Activated gamma-delta T cell treated with Interleukin-2 at 50 U/mL for 16 hours (primary cell): Measurements from ENCODE around the gene COLGALT1.
"Not testable (repeated sequence)": the region's sequence is repeated elsewhere in the genome, so short reads cannot be mapped to it uniquely, and the experiment has no call there.

ENCODE experiments used
- DNase-seq: peaks from one replicate; pipeline ENCODE4 v3.0.0-alpha.2; 2020

The COLGALT1 gene

DNA sequence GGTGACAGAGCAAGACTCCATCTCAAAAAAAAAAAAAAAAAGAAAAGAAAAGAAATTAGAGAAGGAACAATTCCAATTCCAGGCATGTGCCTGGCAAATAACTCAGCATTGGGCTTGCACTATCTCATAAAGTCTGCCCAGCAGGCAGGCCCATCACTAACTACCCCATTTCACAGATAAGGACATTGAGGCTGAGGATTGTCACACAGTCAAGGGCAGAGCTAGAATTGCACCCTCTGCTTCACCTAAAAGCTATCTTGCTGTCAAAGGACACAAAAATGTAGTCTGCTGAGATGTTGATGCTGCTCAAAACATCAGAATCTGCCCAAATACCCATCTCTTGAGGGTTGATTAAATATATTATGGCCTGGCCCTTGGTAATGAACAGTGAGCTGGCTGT, 20.7 kb upstream of the COLGALT1 start:
- no peak for DNase-seq

DNA sequence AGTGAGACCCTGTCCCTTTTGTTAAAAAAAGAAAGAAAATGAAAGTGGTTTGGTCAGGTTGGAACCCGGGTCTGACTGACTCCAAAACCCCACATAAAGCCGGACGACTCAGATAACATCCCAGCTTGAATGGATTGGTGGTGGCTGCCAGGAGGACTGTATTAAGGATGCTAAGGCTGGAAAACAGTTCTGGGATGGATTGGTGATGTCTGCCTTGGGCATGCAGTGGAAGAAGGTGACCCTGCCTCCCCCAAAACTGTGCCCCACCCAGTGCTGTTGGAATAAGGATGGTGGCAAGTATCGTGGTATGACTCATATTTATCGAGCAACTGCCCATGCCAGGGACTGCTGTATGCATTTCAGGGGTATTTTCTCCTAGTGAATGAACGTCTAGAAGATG, 18.5 kb upstream of the COLGALT1 start:
- no peak for DNase-seq

DNA sequence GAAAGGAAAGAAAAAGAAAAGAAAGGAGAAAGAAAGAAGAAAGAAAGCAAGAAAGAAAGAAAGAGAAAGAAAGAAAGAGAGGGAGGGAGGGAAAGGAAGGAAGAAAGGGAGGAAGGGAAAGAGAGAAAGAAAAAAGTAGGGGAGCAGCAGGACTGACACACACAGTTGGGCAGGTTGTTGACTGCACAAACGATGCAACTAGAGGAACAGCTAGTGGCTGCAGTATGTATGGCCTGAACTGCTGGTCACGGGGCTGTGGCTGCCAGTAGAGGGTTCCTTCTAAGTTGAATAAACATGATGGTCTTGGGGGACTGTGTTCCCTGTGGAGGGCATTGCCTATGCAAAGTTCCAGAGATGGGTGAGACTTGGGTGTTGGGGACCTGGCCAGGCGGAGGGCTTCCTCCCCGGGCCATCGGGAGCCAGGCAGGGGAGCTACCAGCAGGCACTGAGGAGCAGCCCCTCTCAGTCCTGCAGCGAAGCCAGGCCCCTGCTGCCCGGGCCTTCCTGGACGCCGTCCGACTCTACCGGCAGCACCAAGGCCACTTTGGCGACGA, 16.7 kb upstream of the COLGALT1 start:
- DNase-seq: no peak

DNA sequence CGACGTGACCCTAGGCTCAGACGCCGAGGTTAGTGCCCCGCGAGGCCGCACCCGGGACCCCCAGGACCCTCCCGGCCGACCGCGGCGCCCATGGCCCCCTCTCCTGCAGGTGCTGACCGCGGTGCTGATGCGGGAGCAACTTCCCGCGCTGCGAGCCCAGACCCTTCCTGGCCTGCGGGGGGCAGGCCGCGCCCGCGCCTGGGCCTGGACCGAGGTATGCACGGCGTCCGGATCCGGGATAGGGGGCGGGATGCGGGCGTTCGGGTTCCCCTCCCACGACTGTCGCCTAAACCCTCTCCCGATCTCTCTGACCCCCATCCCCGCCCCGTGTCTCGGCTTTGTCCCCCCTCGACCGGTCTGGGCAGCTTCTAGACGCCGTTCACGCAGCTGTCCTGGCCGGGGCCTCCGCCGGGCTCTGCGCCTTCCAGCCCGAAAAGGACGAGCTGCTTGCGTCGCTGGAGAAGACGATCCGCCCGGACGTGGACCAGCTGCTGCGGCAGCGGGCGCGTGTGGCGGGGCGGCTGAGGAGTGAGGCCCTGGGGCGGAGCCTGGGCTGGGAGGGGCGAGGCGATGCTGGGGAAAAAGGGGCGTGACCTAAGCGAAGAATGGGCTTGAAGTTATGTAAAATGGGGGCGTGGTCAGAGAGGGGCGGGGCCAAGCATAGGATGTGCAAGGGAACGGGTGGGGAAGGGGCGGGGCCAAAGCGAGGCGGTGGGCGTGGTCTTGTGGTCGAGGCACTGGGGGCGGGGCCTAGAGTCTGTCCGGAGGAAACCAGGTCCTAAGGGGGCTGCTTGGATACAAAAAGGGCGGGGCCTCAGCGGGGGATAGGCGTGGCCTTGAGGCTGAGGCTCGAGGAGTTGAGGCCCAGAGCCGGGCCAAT, 16.0 kb upstream of the COLGALT1 start:
- peak; percentile 95 for DNase-seq

DNA sequence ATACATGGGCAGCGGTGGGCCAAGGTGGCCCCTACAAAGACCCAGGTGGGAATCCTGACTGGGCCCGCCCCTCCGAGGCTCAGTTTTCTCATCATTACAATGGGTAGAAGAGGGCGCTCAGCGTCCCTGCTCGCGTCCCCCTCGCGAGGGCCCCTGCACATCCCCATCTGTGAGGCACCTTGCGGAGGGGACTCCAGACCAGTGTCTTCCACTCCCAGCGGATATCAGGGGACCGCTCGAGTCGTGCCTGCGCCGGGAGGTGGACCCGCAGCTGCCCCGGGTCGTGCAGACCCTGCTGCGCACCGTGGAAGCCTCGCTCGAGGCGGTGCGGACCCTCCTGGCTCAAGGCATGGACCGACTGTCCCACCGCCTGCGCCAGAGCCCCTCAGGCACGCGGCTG, 15.3 kb upstream of the COLGALT1 start:
- no peak for DNase-seq

DNA sequence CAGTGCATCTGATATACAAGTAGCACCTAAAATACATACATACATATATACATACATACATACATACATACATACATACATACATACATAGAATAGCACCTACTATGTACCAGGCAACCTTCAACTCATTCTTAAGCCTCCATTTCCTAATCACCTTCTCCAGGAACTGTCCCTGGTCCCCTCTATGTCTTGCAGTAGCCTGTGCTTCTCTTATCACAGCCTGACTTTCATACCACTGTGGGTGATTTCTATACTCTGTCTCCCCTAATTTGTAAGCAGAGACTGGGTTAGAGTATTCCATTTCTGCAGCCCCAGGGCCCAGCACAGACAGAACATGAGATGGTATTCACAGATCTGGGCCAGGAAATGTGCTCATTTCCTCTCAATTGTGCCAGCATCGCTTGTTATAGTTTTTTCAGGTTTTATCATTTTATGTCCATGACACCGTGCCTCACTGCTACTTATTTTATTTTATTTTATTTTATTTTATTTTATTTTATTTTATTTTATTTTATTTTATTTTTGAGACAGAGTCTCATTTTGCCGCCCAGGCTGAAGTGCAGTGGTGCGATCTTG, 14.2 kb upstream of the COLGALT1 start:
- DNase-seq: no peak

DNA sequence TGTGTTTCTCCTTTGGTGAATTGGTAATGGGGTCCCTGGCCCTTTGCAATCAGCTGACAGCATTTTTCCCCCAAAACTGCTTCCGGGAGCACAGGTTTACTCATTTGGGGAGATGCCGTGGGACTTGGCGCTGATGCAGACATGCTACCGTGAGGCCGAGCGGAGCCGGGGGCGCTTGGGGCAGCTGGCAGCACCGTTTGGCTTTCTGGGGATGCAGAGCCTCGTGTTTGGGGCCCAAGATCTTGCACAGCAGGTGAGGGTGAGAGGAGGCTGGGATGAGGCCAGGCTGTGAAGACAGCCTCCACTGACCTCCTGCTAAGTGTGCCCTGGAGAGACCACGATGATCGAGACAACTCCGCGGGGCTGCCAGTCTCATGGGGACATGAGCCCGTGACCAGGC, 13.4 kb upstream of the COLGALT1 start:
- no peak for DNase-seq

DNA sequence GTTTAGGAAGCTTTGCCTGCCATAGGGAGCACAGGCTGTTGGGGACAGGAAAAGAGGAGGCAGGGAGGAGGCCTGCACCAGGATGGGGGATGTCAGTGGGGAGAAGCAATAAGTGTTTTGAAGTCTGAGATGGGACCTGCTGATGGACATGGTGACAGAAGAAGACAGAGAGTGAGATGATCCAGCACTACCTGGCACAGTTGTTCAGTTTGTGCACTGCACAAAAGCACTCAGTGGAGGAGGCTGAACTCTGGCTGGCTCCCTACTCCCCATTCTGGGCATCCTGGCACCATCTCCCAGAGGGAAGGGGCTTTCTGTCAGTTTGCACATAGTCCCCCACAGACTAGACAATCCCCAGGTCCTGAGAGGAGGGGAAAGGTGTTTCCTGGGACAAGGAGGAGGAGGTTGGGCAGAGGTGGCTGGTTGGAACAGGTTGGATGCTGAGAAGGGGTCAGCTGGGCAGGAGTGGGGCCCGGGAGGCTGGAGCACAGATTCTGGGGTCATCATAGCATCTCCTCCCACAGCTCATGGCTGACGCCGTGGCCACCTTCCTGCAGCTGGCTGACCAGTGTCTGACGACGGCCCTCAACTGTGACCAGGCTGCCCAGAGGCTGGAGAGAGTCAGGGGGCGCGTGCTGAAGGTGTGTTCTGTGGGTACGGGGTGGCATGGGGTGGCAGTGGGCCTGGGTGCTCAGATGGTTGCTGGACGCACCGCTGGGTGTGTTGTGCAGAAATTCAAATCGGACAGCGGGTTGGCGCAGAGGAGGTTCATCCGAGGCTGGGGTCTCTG, 12.5 kb upstream of the COLGALT1 start:
- DNase-seq: no peak

DNA sequence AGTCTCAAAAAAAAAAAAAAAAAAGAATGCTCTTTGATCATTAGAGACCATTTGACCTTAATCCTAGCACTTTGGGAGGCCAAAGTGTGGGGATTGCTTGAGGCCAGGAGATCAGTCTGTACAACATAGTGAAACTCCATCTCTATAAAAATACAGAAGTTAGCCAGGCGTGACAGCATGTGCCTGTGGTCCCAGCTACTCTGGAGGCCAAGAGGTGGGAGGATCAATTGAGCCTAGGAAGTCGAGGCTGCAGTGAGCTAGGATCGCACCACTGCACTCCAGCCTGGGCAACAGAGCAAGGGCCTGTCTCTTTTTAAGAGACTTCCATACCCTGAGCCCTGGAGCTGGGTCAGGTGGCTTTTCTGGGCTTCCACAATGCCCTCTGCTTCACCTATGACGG, 11.5 kb upstream of the COLGALT1 start:
- DNase-seq: no peak

DNA sequence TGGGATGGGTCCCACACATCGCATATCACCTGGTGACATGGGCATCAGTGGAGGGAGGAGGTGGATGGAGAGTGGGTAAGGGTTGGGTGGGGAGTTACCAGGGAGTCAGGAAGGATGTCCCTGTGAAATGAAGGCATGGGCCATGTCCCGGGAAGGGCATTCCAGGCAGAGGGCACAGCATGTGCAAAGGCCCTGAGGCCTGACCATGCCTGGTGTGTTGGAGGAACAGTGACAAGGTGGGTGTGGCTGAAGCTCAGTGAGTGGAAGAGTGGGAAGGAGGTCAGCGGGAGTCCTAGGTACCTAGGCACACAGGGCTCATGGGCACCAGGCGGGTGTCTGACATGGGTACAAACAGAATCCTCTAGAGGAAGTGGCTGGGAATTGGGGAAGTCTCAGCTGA, 11.0 kb upstream of the COLGALT1 start:
- DNase-seq: no peak

DNA sequence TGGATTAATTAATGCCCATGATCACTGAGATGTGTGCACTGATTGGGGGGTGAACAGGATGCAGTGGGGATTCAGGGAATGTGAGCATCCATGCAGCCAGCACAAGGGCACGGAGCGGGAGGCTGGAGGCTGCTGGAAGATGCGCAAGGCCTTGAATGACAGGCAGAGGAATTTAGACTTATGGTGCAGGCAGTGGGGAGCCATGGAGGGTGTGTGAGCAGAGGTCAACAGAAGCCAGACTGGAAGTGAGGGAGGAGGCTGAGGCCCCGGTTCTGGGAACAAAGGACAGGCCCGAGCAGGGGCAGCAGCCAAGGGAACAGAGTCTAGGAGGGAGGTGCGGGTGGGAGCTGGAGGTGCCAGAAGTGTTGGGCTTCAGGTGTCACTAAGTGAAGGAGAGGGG, 7.3 kb upstream of the COLGALT1 start:
- no peak for DNase-seq

DNA sequence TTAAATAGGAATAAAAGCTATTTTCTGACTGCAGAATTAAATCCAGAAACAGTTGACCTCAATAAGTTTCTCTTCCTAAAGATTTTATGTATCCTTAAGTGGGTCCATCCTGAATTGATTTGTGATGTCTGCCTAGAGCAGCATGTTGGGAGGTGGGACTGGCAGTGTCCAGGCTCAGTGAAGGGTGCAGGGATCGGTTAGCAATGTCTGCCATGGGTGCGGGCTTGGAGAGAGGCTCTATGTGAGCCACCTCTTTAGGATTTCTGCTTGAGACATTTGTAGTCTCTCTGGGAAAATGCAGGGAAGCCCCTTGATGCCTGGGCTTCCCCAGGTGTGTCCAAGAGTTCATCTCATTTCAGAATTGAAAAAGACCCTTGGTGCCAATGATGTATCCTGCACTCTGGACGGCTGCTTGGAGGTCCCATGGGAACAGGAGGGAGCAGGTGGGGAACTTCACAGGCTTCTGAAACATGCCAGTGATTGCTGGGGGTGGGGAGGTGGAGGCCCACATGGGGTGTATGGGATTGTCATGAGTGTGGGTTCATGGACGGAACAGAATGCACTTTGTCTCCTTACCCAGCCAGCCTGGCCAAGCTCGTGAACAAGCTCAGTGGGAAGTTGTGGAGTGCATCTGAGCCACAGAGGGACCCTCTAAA, 6.2 kb upstream of the COLGALT1 start:
- DNase-seq: no peak

DNA sequence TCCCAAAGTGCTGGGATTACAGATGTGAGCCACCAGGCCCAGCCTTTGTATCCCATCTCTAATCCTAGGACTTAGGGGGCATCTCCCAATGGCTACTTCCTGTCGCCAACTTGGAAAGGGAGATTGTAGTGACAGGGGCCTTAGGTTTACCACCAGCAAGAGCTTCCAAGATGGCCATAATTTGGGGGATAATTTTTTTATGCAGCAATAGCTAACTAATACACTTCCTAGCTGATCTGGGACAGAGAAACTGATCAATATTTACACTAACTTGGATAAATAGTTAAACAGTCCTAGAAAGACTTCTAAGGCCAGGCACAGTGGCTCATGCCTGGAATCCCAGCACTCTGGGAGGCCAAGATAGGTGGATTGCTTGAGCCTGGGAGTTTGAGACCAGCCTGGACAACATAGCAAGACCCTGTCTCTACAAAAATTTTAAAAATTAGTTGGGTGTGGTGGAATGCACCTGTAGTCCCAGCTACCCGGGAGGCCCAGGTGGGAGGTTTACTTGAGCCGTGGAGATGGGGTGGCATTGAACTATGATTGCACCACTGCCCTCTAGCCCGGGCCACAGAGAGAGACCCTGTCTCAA, 5.3 kb upstream of the COLGALT1 start:
- no peak for DNase-seq

DNA sequence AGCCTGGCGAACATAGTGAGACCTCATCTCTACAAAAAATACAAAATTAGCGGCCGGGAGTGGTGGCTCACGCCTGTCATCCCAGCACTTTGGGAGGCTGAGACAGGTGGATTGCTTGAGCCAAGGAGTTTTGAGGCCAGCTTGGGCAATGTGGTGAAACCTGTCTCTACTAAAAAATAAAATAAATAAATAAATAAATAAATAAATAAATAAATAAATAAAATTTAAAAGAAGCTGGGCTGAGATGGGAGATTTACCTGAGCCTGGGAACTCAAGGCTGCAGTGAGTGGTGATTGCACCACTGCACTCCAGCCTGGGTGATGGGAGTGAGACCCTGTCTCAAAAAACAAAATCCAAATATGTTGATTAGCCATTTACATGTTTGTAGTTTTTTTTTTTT, 2.7 kb upstream of the COLGALT1 start:
- not testable (repeated sequence) for DNase-seq

DNA sequence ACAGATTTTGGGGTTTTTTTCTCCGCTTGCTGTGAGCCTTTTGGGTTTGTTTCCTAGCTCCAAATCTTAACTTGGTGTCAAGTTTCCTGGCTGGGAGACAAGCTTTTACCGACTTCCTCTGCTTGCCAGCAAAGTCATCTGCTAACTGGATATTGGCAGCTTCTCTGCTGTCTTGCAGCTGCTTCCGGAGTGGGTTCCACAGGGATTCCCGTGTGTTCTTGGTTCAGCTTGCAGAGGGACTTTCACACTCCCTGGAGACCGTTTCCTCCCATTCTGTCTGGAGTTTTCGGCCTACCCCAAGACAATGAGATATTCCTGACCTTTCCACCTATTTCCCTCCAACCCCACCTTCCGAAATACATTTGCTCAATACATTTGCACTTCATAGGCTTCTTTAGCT, 2.2 kb upstream of the COLGALT1 start:
- DNase-seq: no peak

DNA sequence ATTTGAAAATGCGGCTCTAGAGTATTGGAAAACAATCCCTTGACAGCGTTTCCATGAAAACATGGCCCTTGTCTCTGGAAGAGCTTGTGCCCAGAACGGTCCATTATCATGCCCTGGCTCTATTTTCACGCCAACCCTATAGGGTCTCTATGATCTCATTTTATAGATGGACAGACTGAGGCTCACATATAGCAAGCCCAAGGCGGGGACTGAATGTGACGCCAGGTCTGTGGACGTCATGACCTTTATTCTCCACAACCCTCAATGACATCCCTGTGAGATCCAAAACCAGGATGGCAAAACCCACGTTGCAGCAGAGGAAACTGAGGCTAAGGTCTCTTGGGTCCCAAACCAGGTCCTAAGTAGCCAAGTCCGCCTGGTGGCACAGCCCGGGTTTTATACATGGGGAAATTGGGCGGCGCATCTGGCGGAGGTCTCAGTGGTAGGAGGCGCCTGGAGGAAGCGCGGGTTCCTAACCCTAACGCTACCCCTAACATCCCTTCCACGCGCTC, 425 bp upstream of the COLGALT1 start:
- no peak for DNase-seq

DNA sequence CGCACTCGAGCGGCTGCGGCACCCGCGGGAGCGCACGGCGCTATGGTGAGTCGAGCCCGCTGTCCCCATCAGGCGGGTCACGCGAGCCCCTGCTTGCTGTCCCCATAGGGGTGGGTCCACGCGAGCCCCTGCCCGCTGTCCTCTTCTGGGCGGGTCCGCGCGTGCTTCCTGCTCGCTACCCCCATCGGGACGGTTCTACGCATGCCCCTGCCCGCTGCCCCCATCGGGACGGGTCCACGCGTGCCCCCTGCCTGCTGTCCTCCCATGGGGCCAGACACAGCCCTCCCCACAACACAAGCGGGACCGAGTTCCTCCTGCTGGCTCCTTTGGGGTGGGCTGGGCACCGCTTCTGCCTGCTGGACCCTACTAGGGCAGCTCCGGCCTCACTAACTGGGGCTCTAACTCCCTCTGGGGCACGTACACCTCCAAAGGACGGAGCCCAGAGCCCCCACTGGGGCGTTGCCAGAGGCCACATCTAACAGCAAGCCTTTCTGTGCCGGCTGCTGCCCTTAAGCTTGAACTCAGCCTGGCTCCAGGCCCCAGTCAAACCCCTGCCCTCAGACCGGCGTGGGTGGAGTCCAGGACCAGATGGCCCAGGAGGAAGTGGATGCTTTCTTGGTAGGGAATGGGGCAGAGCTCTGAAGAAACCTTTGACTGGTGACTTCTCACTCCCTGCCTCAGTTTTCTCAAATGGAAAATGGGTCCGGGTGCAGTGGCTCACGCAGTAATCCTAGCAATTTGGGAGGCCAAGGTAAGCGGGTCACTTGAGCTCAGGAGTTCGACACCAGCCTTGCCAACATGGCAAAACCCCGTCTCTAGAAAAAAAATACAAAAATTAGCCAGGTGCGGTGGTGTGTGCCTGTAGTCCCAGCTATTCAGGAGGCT, 722 bp downstream of the COLGALT1 start:
- peak; percentile 31 for DNase-seq

DNA sequence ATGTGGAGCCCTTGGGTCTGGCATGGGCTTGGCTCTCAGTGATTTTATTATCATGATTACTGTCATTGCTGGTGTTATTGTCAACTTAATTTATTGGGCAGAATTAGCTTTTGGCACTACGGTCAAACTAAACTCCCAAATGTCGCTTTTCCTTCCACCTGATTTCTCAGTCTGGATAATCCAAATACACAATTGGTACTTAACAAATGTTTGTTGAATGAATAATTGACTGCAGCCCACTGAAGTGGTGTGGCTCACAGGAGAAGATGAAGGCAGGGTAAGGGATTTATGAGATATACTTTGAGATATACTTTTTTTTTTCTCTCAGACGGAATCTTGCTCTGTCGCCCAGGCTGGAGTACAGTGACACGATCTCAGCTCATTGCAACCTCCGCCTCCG, 1.5 kb downstream of the COLGALT1 start:
- no peak for DNase-seq

DNA sequence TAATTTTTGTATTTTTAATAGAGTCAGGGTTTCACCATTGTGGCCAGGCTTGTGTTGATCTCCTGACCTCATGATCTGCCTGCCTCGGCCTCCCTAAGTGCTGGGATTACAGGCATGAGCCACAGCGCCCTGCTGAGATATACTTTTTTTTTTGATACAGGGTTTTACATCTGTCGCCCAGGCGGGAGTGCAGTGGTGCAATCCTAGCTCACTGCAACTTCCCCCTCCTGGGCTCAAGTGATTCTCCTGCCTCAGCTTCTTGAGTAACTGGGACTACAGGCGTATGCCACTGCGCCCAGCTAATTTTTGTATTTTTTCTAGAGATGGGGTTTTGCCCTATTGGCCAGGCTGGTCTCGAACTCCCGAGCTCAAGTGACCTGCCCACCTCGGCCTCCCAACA, 2.0 kb downstream of the COLGALT1 start:
- DNase-seq: no peak

DNA sequence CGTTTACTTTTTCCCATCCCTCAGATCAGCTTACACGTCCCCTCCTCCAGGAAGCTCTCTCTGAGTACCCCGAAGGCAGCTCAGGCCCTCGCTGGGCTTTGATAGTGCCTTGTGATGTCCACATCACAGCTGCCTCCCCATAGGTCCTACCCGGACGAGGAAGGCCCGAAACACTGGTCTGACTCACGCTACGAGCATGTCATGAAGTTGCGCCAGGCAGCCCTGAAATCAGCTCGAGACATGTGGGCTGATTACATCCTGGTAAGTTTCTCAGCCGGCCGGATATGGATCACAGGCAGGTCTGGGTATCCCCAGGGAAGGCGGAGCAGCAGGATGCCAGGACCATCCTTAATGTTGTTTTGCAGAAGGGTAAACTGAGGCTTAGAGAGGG, 4.8 kb downstream of the COLGALT1 start:
- no peak for DNase-seq

DNA sequence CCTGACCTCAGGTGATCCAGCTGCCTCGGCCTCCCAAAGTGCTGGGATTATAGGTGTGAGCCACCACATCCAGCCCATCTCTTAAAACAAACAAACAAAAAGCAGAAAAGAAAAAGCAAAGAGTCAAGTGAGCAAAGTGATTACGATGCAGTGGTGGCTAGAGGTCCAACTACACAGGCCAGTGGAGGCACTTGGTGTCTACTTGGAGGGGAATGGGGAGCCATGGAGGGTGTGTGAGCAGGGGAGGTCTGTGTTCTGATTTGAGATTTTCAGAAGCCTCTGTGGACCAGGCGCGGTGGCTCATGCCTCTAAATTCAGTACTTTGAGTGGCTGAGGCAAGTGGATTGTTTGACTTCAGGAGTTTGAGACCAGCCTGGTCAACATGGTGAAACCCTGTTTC, 6.6 kb downstream of the COLGALT1 start:
- no peak for DNase-seq
